KMS-11 (cell line): ENCODE data around the gene LIMK1.

Source experiments
- H2AFZ ChIP-seq: fragments of 200-600 bp; sonication (generic); 2 replicates; pipeline ENCODE4 v1.6.1; 2016; ENCODE audit warnings: antibody characterized with exemption, mixed run types, low read depth
- H3K27ac ChIP-seq: fragments of 200-600 bp; sonication (generic); 2 replicates; pipeline ENCODE4 v1.6.1; 2016; ENCODE audit warnings: mild to moderate bottlenecking, mixed run types
- H3K27me3 ChIP-seq: fragments of 200-600 bp; sonication (generic); 2 replicates; pipeline ENCODE4 v1.6.1; 2017; ENCODE audit warnings: mild to moderate bottlenecking, low read depth, mixed run types, moderate library complexity; ENCODE audit not compliant: insufficient read depth
- H3K36me3 ChIP-seq: fragments of 200-600 bp; sonication (generic); 2 replicates; pipeline ENCODE4 v1.6.1; 2017; ENCODE audit warnings: mild to moderate bottlenecking, mixed run types; ENCODE audit not compliant: insufficient read depth
- H3K4me1 ChIP-seq: fragments of 200-600 bp; sonication (generic); 2 replicates; pipeline ENCODE4 v1.6.1; 2016; ENCODE audit warnings: mild to moderate bottlenecking, low read depth, mixed run types; ENCODE audit not compliant: poor library complexity, severe bottlenecking
- H3K4me2 ChIP-seq: fragments of 200-600 bp; sonication (generic); 2 replicates; pipeline ENCODE4 v1.7.0; 2016; ENCODE audit warnings: mild to moderate bottlenecking, mixed run types
- H3K4me3 ChIP-seq: fragments of 200-600 bp; sonication (generic); IDR thresholded peaks from 2 replicates; pipeline ENCODE4 v1.6.1; 2017; ENCODE audit warnings: low read depth, low read length, mixed read lengths; ENCODE audit not compliant: insufficient read depth
- H3K79me2 ChIP-seq: fragments of 200-600 bp; sonication (generic); 2 replicates; pipeline ENCODE4 v1.6.1; 2016; ENCODE audit warnings: low read depth, mixed run types; ENCODE audit not compliant: insufficient read depth
- H3K9ac ChIP-seq: fragments of 200-600 bp; sonication (generic); 2 replicates; pipeline ENCODE4 v1.6.1; 2016; ENCODE audit warnings: mild to moderate bottlenecking, mixed run types
- H4K20me1 ChIP-seq: fragments of 200-600 bp; sonication (generic); 2 replicates; pipeline ENCODE4 v1.6.1; 2016; ENCODE audit warnings: mild to moderate bottlenecking, mixed run types; ENCODE audit not compliant: insufficient read depth
- CTCF ChIP-seq: fragments of 200-600 bp; sonication (generic); conservative IDR thresholded peaks from 2 replicates; pipeline ENCODE4 v1.6.1; 2017; ENCODE audit warnings: low read depth, mild to moderate bottlenecking, antibody characterized with exemption, low read length, moderate library complexity, mixed read lengths

The LIMK1 gene

GRCh38 chr7:74053589-74054186, 29.9 kb upstream of the LIMK1 start:
- Histone ChIP-seq H3K27ac (no peak overlapping the region), H2AFZ (no peak overlapping the region), H3K4me2 (no peak overlapping the region), H3K9ac (no peak overlapping the region), H3K4me1 (no peaks in the 10 kb centered on the region), H4K20me1 (no peaks in the 10 kb centered on the region), H3K27me3 (peaks cover 66% of the 10 kb centered on the region), H3K4me3 (no peak overlapping the region), H3K79me2 (no peaks in the 10 kb centered on the region), H3K36me3 (no peaks in the 10 kb centered on the region)
- TF ChIP-seq CTCF = no peak

DNA sequence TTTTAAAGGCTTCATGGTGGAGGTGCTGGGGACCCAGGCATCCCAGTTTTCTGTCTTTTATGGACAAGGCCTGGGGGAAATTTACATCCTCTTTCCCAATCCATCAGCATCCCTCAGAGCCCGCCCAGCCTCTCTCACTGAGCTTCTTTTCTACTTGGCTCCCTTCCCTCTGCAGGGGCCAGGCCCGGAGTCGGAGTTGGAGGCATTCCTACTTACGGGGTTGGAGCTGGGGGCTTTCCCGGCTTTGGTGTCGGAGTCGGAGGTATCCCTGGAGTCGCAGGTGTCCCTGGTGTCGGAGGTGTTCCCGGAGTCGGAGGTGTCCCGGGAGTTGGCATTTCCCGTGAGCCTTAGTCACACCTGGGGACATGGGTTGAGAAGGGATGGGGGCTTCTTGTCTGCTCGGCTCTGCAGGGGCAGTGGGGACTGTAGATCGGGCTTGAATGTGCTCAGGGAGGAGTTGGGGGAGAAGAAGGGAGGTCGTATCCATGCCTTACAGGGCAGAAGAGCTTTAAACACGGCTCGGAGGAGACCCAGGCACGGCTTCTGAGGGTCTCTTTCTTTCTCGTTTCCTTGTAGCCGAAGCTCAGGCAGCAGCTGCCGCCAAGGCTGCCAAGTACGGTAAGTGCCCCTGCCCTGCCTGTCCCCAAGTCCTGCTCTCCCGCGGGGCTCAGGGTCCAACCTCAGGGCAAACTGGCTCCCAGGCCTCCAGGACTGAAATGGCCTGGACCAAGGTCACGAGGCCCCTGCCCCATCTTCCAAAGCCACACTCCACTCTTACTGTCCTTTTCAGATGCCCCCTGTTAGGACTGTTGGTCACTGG, 27.3 kb upstream of the LIMK1 start:
- no peaks in the 10 kb centered on the region for H3K36me3 ChIP-seq
- no peaks in the 10 kb centered on the region for H4K20me1 ChIP-seq
- no peak overlapping the region for H3K4me2 ChIP-seq
- H3K27me3 ChIP-seq = peaks cover 86% of the 10 kb centered on the region
- H3K9ac ChIP-seq = no peak overlapping the region
- TF ChIP-seq CTCF = no peak
- no peak overlapping the region for H3K4me3 ChIP-seq
- no peak overlapping the region for H2AFZ ChIP-seq
- no peaks in the 10 kb centered on the region for H3K4me1 ChIP-seq
- H3K27ac ChIP-seq = no peak overlapping the region
- no peaks in the 10 kb centered on the region for H3K79me2 ChIP-seq

GRCh38 chr7:74057216-74057925, 26.2 kb upstream of the LIMK1 start:
- no peaks in the 10 kb centered on the region for H3K4me1 ChIP-seq
- no peak overlapping the region for H3K27ac ChIP-seq
- H3K27me3 ChIP-seq = peaks cover 80% of the 10 kb centered on the region
- H2AFZ ChIP-seq = no peak overlapping the region
- H3K4me2 ChIP-seq = no peak overlapping the region
- H4K20me1 ChIP-seq = no peaks in the 10 kb centered on the region
- TF ChIP-seq CTCF = no peak
- H3K79me2 ChIP-seq = no peaks in the 10 kb centered on the region
- no peaks in the 10 kb centered on the region for H3K36me3 ChIP-seq
- no peak overlapping the region for H3K4me3 ChIP-seq
- H3K9ac ChIP-seq = no peak overlapping the region

DNA sequence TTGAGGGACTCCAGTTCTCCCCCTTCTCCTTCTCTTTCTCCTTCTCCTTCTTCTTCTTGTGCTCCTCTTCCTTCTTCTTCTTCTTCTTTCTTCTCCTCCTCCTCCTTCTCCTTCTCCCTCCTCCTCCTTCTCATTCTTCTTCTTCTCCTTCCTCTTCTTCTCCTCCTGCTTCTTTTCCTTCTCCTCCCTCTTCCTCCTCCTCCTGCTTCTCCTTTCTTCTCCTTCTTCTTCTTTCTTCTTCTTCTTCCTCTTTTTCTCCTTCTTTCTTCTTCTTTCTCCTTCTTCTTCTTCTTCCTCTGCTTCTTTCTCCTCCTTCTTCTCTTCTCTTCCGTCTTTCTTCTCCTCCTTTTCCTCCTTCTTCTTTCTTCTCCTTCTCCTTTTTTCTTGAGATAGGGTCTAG, 25.6 kb upstream of the LIMK1 start:
- H3K4me2 ChIP-seq = no peak overlapping the region
- no peak for TF ChIP-seq CTCF
- no peak overlapping the region for H3K27ac ChIP-seq
- H3K27me3 ChIP-seq = peaks cover 76% of the 10 kb centered on the region
- H3K9ac ChIP-seq = no peak overlapping the region
- no peak overlapping the region for H3K4me3 ChIP-seq
- no peaks in the 10 kb centered on the region for H3K4me1 ChIP-seq
- no peak overlapping the region for H2AFZ ChIP-seq
- no peaks in the 10 kb centered on the region for H4K20me1 ChIP-seq
- H3K36me3 ChIP-seq = no peaks in the 10 kb centered on the region
- H3K79me2 ChIP-seq = no peaks in the 10 kb centered on the region
